Brain microvascular endothelial cell (primary cell): ENCODE data around the gene WDHD1.
"Not testable (repeated sequence)": the region's sequence is repeated elsewhere in the genome, so short reads cannot be mapped to it uniquely, and the experiment has no call there.

Source experiments
- DNase-seq: peaks from one replicate; pipeline ENCODE4 v3.0.0-alpha.2; 2020
- H3K27ac ChIP-seq: fragments of 250-450 bp; sonication (Bioruptor Pico); 2 replicates; pipeline ENCODE4 v1.5.1; 2020; ENCODE audit warnings: mild to moderate bottlenecking, moderate library complexity
- H3K27me3 ChIP-seq: fragments of 250-450 bp; sonication (Bioruptor Pico); replicated peaks from 2 replicates; pipeline ENCODE4 v1.5.1; 2020; ENCODE audit warnings: mild to moderate bottlenecking
- H3K36me3 ChIP-seq: fragments of 250-450 bp; sonication (Bioruptor Pico); replicated peaks from 2 replicates; pipeline ENCODE4 v1.5.1; 2020; ENCODE audit warnings: mild to moderate bottlenecking
- H3K4me3 ChIP-seq: 2 replicates; pipeline ENCODE4 v1.5.1; 2011; ENCODE audit warnings: low read depth, mild to moderate bottlenecking, control low read depth, low read length, moderate library complexity
- in situ Hi-C: cut with HindIII; loops from 2 replicates; pipeline ENCODE4 v1.10.0; 2017; ENCODE audit warnings: low sequenced_read_pairs, low pct_ligation_motif_present
- TF ChIP-seq, protein P1 (sequence below): IDR thresholded peaks from 2 replicates; pipeline ENCODE4 v1.5.1; 2011; ENCODE audit warnings: low read depth, mild to moderate bottlenecking, moderate library complexity, low read length, control low read depth, inconsistent platforms; ENCODE audit errors: missing control alignments

The WDHD1 gene

DNA sequence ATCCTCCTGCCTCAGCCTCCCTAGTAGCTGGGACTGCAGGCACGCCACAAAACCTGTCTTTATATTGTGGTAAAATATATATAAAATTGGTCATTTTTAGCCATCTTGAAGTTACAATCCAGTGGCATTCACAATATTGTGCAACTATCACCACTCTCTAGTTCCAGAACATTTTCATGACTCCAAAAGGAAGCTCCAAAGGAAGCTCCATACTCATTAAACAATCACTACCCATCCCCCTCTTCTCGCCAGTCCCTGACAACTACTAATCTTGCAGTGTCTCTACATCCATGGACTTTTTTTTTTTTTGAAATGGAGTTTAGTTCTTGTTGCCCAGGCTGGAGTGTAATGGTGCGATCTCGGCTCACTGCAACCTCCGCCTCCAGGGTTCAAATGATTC, 127.3 kb downstream of the WDHD1 start:
- Histone ChIP-seq H3K36me3 (no peaks in the 10 kb centered on the region), H3K4me3 (no peak overlapping the region), H3K27ac (no peak overlapping the region), H3K27me3 (no peaks in the 10 kb centered on the region)
- TF ChIP-seq, protein P1, sequence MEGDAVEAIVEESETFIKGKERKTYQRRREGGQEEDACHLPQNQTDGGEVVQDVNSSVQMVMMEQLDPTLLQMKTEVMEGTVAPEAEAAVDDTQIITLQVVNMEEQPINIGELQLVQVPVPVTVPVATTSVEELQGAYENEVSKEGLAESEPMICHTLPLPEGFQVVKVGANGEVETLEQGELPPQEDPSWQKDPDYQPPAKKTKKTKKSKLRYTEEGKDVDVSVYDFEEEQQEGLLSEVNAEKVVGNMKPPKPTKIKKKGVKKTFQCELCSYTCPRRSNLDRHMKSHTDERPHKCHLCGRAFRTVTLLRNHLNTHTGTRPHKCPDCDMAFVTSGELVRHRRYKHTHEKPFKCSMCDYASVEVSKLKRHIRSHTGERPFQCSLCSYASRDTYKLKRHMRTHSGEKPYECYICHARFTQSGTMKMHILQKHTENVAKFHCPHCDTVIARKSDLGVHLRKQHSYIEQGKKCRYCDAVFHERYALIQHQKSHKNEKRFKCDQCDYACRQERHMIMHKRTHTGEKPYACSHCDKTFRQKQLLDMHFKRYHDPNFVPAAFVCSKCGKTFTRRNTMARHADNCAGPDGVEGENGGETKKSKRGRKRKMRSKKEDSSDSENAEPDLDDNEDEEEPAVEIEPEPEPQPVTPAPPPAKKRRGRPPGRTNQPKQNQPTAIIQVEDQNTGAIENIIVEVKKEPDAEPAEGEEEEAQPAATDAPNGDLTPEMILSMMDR: no peak
- in situ Hi-C loops: no loop called here
- no peak for DNase-seq

DNA sequence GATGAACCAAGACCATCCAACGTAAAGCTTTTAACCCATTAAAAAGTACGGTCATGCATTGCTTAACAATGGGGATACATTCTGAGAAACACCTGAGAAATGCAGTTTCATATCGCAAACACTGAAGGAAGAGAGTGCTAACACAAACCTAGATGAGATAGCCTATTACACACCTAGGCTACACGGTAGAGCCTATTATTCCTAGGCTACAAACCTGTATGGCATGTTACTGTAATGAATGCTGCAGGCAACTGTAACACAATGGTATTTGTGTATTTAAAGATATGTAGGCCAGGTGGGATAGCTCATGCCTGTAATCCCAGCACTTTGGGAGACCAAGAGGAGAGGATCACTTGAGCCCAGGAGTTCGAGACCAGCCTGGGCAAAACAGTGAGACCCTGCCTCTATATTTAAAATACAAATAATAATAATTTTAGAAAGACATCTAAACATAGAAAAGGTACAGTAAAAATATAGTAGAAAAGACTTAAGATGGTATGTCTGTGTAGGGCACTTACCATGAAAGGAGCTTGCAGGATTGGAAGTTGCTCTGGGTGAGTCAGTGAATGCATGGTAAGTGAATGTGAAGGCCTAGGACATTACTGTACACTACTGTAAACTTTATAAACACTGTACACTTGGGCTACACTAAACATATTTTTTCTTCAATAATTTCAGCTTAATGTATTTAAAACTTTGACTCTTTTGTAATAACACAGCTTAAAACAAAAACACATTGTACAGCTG, 128.9 kb downstream of the WDHD1 start:
- H3K36me3 ChIP-seq, DNase-seq, H3K27me3 ChIP-seq, H3K4me3 ChIP-seq, in situ Hi-C loops, H3K27ac ChIP-seq: not testable (repeated sequence)

DNA sequence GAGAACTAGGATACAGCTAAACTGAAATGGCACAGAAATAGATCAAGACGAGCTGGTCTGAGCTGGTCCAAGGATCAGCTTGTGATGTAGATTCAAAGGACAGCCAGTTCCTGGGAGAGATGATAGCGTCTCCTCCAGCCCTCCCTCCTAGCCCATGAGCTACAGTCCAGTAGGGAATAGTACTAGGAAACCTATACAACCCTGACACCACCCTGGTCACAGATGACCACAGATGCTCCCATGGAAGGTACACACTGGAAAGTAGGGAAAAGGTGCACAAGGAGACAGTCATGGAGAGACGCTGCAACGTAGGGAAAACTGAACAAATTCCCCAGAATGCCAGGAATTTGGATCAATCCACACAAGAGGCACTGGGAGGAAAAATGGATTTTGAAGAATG, 131.2 kb downstream of the WDHD1 start:
- Histone ChIP-seq H3K27ac (no peak overlapping the region), H3K36me3 (no peaks in the 10 kb centered on the region), H3K4me3 (no peak overlapping the region), H3K27me3 (no peaks in the 10 kb centered on the region)
- DNase-seq: no peak
- TF ChIP-seq, protein P1: no peak
- in situ Hi-C loops: no loop called here

DNA sequence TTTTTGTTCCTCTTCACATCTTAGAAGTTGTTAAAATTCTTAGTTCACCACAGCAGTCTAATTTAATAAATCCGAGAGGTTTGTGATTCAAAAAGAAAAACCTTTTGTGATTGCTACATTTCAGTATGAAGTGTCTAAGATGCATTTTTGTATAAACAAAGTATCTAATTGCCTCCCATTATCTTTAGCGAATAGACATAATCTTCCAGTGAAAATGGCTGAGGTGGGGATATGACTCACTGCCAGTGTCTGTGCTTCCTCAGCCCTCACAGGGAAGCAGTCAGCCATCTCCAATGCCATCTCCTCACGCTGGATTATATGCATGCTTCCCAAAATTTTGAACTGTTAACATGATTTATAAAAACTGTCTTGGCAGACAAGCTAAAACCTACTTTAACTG, 131.9 kb downstream of the WDHD1 start:
- in situ Hi-C loops: no loop called here
- Histone ChIP-seq H3K36me3 (no peaks in the 10 kb centered on the region), H3K27me3 (no peaks in the 10 kb centered on the region), H3K27ac (no peak overlapping the region), H3K4me3 (no peak overlapping the region)
- peak; percentile 51 for DNase-seq
- TF ChIP-seq, protein P1: no peak

DNA sequence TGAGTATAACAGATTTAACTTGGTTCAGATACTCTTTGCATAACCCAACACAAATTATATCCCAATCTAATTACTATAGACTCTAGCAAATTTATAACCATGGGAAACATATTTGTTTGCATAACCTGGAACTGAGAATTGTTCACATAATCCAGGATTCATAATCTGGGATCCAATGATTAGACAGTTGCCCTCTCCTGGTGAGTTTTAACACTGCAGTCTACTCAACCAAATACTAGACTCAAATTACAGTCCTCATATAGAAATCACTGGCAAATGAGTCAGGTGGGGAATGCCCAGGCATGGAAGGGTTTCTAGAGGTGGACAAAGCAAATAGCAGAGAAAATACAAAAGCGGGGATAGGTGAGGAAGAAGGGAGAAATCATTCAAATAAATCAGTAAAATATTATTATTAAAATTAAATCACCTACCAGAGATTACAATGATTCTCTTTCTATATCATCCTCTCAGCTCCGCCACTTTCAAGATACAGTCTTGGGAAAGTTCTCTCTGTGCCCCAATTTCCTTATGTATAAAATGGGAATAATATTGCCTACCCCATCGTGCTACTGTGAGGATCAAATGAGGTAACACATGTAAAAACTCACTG, 133.6 kb downstream of the WDHD1 start:
- in situ Hi-C loops: no loop called here
- Histone ChIP-seq H3K36me3 (no peaks in the 10 kb centered on the region), H3K27me3 (no peaks in the 10 kb centered on the region), H3K4me3 (no peak overlapping the region), H3K27ac (no peak overlapping the region)
- TF ChIP-seq, protein P1: peak; percentile 66
- peak; percentile 81 for DNase-seq

DNA sequence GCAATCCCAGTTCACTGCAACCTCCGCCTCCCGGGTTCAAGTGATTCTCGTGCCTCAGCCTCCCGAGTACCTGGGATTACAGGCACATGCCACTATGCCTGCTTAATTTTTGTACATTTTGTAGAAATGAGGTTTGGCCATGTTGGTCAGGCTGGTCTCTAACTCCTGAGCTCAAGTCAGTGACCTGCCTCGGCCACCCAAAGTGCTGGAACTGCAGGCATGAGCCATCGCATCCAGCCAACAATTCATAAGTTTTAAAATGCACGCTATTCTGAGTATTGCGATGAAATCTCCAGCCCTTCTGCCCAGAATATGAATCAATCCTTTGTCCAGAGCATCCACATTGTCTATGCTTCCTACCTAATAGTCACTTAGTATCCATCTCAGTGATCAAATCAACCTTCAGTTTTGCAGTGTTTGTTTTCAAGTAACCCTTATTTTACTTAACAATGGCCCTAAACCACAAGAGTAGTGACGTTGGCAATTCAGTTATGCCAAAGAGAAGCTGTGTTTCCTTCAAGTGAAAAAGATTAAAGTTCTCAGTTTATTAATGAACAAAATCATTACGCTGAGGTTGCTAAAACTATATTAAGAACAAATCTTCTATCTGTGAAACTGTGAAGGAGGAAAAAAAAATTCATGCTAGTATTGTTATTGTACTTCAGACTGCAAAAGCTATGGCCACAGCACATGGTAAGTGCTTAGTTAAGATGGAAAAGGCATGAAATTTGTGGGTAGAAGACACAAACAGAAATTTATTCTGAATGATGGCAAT, 135.2 kb downstream of the WDHD1 start:
- no peak overlapping the region for H3K27ac ChIP-seq
- H3K4me3 ChIP-seq: no peak overlapping the region
- TF ChIP-seq, protein P1: no peak
- H3K36me3 ChIP-seq: no peaks in the 10 kb centered on the region
- DNase-seq: no peak
- no peaks in the 10 kb centered on the region for H3K27me3 ChIP-seq
- in situ Hi-C loops: no loop called here
